Measurements from ENCODE around the gene NEDD4L.

DNA sequence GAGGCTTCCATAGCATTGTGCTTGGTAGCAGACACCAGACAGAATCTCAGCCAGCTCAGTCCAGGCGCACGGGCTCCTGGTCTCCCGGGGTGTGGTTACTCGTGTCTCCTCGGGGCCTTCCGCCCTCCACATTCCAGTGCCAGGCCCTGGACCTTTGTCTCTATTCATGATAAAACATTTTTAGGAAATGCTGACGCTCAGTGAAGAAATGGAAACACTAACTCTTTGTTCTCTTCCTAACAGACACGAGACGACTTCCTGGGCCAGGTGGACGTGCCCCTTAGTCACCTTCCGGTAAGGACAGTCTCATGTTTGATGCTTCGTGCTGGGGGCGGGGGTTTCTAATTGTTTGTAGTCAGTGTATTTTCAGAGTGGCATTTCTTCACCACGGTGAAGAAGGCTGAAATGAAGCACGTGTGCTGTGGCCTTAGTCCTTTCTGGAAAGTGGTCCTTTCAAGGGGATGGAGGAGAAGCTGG lies 271.8 kb downstream of the NEDD4L start:
- TF ChIP-seq, protein P1, sequence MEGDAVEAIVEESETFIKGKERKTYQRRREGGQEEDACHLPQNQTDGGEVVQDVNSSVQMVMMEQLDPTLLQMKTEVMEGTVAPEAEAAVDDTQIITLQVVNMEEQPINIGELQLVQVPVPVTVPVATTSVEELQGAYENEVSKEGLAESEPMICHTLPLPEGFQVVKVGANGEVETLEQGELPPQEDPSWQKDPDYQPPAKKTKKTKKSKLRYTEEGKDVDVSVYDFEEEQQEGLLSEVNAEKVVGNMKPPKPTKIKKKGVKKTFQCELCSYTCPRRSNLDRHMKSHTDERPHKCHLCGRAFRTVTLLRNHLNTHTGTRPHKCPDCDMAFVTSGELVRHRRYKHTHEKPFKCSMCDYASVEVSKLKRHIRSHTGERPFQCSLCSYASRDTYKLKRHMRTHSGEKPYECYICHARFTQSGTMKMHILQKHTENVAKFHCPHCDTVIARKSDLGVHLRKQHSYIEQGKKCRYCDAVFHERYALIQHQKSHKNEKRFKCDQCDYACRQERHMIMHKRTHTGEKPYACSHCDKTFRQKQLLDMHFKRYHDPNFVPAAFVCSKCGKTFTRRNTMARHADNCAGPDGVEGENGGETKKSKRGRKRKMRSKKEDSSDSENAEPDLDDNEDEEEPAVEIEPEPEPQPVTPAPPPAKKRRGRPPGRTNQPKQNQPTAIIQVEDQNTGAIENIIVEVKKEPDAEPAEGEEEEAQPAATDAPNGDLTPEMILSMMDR (conservative IDR thresholded peaks at IDR 0.05; ENCODE audit: low read depth in 2 of 2), result no peak
- TF ChIP-seq POLR2AphosphoS5 (IDR thresholded peaks at IDR 0.05; ENCODE audit: low read depth), result no peak
- TF ChIP-seq ZNF331 (CRISPR knock-in tag; IDR thresholded peaks at IDR 0.05; ENCODE audit: low read depth), result no peak
